GM12878 (cell line): ENCODE measurements around the gene CARD9. TPM values are rescaled to one million over a fixed set of nuclear protein-coding genes. Genes with fewer than 3 reads are reported as not detected.

Source experiments
- ATAC-seq: fragments of 200-7000 bp; cut with Tn5 transposase; 3 replicates; pipeline ENCODE4 v1.9.1; 2020; ENCODE audit warnings: mild to moderate bottlenecking, moderate library complexity
- BruUV-seq: library from RNA; stranded (reverse); fragments of 400-500 nt; replicated peaks from 2 replicates; lab custom pipeline; 2021; lab: Mats Ljungman, UMichigan
- CTCF ChIA-PET: fragments of 300-600 bp; sonication (Branson Sonifier 250); formaldehyde crosslinking; extraction: SDS; loops from one replicate; lab custom pipeline; 2021; ENCODE audit warnings: inconsistent platforms; lab: Yijun Ruan, JAX
- POLR2A ChIA-PET: fragments of 350-600 bp; formaldehyde crosslinking; extraction: SDS; loops from one replicate; lab custom pipeline; 2021; ENCODE audit warnings: inconsistent platforms; lab: Charles Lee
- RAD21 ChIA-PET: fragments of 300-600 bp; sonication (Branson Sonifier 250); formaldehyde crosslinking; loops from one replicate; lab custom pipeline; 2023; ENCODE audit warnings: antibody characterized with exemption; ENCODE audit not compliant: unreplicated experiment; lab: Charles Lee
- SMC1A ChIA-PET: fragments of 300-600 bp; sonication (Branson Sonifier 250); formaldehyde crosslinking; loops from one replicate; lab custom pipeline; 2023; ENCODE audit not compliant: unreplicated experiment, uncharacterized antibody; lab: Charles Lee
- DNase-seq: peaks from one replicate; pipeline ENCODE4 v3.0.0-alpha.2; 2011; ENCODE audit warnings: low read depth, low spot score
- FAIRE-seq: peaks from 3 replicates; lab custom pipeline; 2011; peaks lifted over from hg19 to GRCh38; lab: Jason Lieb, UNC
- H2AFZ ChIP-seq: 2 replicates; pipeline ENCODE4 v1.6.0; 2011; ENCODE audit warnings: low read depth, low read length, control low read depth; ENCODE audit not compliant: control insufficient read depth
- H3K27ac ChIP-seq: 2 replicates; pipeline ENCODE4 v1.5.1; 2011; ENCODE audit warnings: control low read depth; ENCODE audit not compliant: control insufficient read depth, insufficient read depth
- H3K27me3 ChIP-seq, 2 experiments: replicated peaks in 1 of 2; 2 replicates each; pipeline versions ENCODE4 v1.6.0 to v1.6.1; 2011; ENCODE audit warnings: low read length in 1 of 2; ENCODE audit not compliant: control insufficient read depth in 2 of 2, insufficient read depth in 2 of 2
- H3K36me3 ChIP-seq, 2 experiments: 2 replicates each; pipeline ENCODE4 v1.5.1; 2011; ENCODE audit warnings: low read length in 1 of 2; ENCODE audit not compliant: control insufficient read depth in 2 of 2, insufficient read depth in 2 of 2
- H3K4me1 ChIP-seq: 2 replicates; pipeline ENCODE4 v1.6.1; 2011; ENCODE audit warnings: mild to moderate bottlenecking, low read length, moderate library complexity, mixed read lengths; ENCODE audit not compliant: control insufficient read depth, insufficient read depth
- H3K4me2 ChIP-seq: 2 replicates; pipeline ENCODE4 v1.6.0; 2011; ENCODE audit warnings: control low read depth; ENCODE audit not compliant: control insufficient read depth, insufficient read depth
- H3K4me3 ChIP-seq: fragments of 200-600 bp; sonication (generic); 2 replicates; pipeline ENCODE4 v1.5.1; 2016
- H3K79me2 ChIP-seq: 2 replicates; pipeline ENCODE4 v1.6.0; 2011; ENCODE audit warnings: low read length; ENCODE audit not compliant: control insufficient read depth, insufficient read depth
- H3K9ac ChIP-seq: 2 replicates; pipeline ENCODE4 v1.8.0; 2011; ENCODE audit warnings: low read length, control low read depth, mixed read lengths; ENCODE audit not compliant: control insufficient read depth, insufficient read depth
- H3K9me3 ChIP-seq: replicated peaks from 3 replicates; pipeline ENCODE4 v1.5.1; 2011; ENCODE audit warnings: mild to moderate bottlenecking, low read length; ENCODE audit not compliant: control insufficient read depth, insufficient read depth
- H4K20me1 ChIP-seq: 2 replicates; pipeline ENCODE4 v1.6.0; 2011; ENCODE audit not compliant: control insufficient read depth, insufficient read depth
- BHLHE40 ChIP-seq, 2 experiments: fragments of 450-650 bp in 1 of 2; IDR thresholded peaks; 2 replicates each; pipeline ENCODE4 v1.6.1; 2011 to 2017; ENCODE audit warnings: low read depth in 2 of 2, borderline replicate concordance in 1 of 2, improper control_type of control experiment in 1 of 2, low read length in 1 of 2, mild to moderate bottlenecking in 1 of 2
- CUX1 ChIP-seq: IDR thresholded peaks from 2 replicates; pipeline ENCODE4 v1.6.1; 2012; ENCODE audit warnings: improper control_type of control experiment, low read depth, low read length; ENCODE audit not compliant: insufficient replicate concordance
- ELK1 ChIP-seq: IDR thresholded peaks from 2 replicates; pipeline ENCODE4 v1.6.1; 2012; ENCODE audit warnings: low read depth, low read length, improper control_type of control experiment
- HDAC2 ChIP-seq: fragments of 200-600 bp; sonication (generic); IDR thresholded peaks from 2 replicates; pipeline ENCODE4 v1.6.1; 2017
- MEF2B ChIP-seq: fragments of 450-650 bp; IDR thresholded peaks from 2 replicates; pipeline ENCODE4 v1.6.1; 2018; ENCODE audit warnings: mild to moderate bottlenecking, moderate library complexity; ENCODE audit not compliant: partially characterized antibody, poor library complexity, severe bottlenecking
- MTA2 ChIP-seq: fragments of 450-650 bp; IDR thresholded peaks from 2 replicates; pipeline ENCODE4 v1.6.1; 2016; ENCODE audit warnings: low read depth, mild to moderate bottlenecking, moderate library complexity
- SUZ12 ChIP-seq: fragments of 200-600 bp; sonication (generic); IDR thresholded peaks from one replicate; pipeline ENCODE4 v1.6.1; 2018; ENCODE audit warnings: antibody characterized with exemption, mild to moderate bottlenecking; ENCODE audit not compliant: unreplicated experiment
- TBL1XR1 ChIP-seq: IDR thresholded peaks from 2 replicates; pipeline ENCODE4 v1.6.1; 2012; ENCODE audit warnings: low read depth, low read length, improper control_type of control experiment
- TCF12 ChIP-seq: IDR thresholded peaks from 2 replicates; pipeline ENCODE4 v1.6.1; 2011; ENCODE audit warnings: low read depth, mild to moderate bottlenecking, low read length
- YBX1 ChIP-seq: fragments of 450-650 bp; IDR thresholded peaks from 2 replicates; pipeline ENCODE4 v1.6.1; 2016; ENCODE audit warnings: antibody characterized with exemption
- WGBS: methylation state at CpG from one replicate; pipeline ENCODE4 v1.1.6; 2016; ENCODE audit warnings: low lambda C conversion rate; ENCODE audit not compliant: insufficient replicate concordance, insufficient coverage; ENCODE audit errors: missing lambda C conversion rate; 5-methylcytosine and 5-hydroxymethylcytosine counted together
- in situ Hi-C: fragments of 300-500 bp; cut with MboI; formaldehyde crosslinking; loops from 9 replicates; pipeline ENCODE4 v1.14.3; 2018; ENCODE audit warnings: mixed read lengths
- intact Hi-C: fragments of 100-400 bp; cut with micrococcal nuclease; formaldehyde crosslinking; loops from one replicate; pipeline ENCODE4 v1.14.2; 2022; ENCODE audit not compliant: unreplicated experiment
- polyA plus RNA-seq, 11 experiments: library from polyadenylated mRNA; depleted of rRNA in 4 of 11; unstranded in 6 of 11; stranded (reverse) in 5 of 11; fragments of >200 nt; fragmentation: Nextera tagmentation in 4 of 11; fragmentation: Illumina TruSeq in 1 of 11; extraction: Ambion mirVana in 4 of 11; extraction: Trizol in 1 of 11; gene quantifications; 1 replicate in 1 of 11; 2 replicates in 10 of 11; pipeline versions ENCODE4 v1.2.1 to v1.2.3, GENCODE V29; 2011 to 2016; ENCODE audit warnings: inconsistent platforms in 2 of 11, missing spikeins in 2 of 11, low read depth in 1 of 11
- total RNA-seq, 4 experiments: library from RNA; depleted of rRNA in 3 of 4; stranded (reverse); fragments of >200 nt in 3 of 4; fragmentation: Illumina TruSeq in 1 of 4; extraction: Trizol in 1 of 4; gene quantifications; 2 replicates each; pipeline versions ENCODE4 v1.2.1 to v1.2.3, GENCODE V29; 2013 to 2021

CARD9 gene
- total and polyA plus RNA-seq, 10 of the 15 experiments (the other 5 are each of a cell fraction or from before 2014, with no cell fraction given), result 0.11 to 4.9 (median 1.8) TPM; not detected in 1

- intact Hi-C loops, result no loop called here
- H3K4me1 ChIP-seq, result no peaks in the 10 kb centered on the region
- H3K9ac ChIP-seq, result no peak overlapping the region
- H3K9me3 ChIP-seq, result no peaks in the 10 kb centered on the region
- H4K20me1 ChIP-seq, result no peaks in the 10 kb centered on the region
- no peak for FAIRE-seq
- POLR2A ChIA-PET, result no interaction called here
- SMC1A ChIA-PET, result no interaction called here
- no peaks in the 10 kb centered on the region for H3K79me2 ChIP-seq
- in situ Hi-C loops, result no loop called here
- RAD21 ChIA-PET, result no interaction called here
- no peak overlapping the region for H2AFZ ChIP-seq
- DNase-seq, result no peak
- no peak for TF ChIP-seq SUZ12
- no peak for TF ChIP-seq MTA2
- no peak for TF ChIP-seq BHLHE40 (IDR thresholded peaks at IDR 0.05; ENCODE audit: borderline replicate concordance in 1 of 2, low read depth in 2 of 2, low read length in 1 of 2)
- no peak for TF ChIP-seq MEF2B
- no peak for TF ChIP-seq HDAC2
- TF ChIP-seq CUX1, result no peak
- no peak for TF ChIP-seq YBX1
- TF ChIP-seq TCF12, result no peak
- no peak for TF ChIP-seq TBL1XR1
- no peak for TF ChIP-seq ELK1
- CTCF ChIA-PET, result no interaction called here
- ATAC-seq, result no peak
- no peaks in the 10 kb centered on the region for H3K36me3 ChIP-seq
- H3K27ac ChIP-seq, result no peak overlapping the region
- no TSS peak for BruUV-seq
- WGBS, result 50% methylated on average over 20 of the region's 20 CpGs
- H3K27me3 ChIP-seq, result no peaks in the 10 kb centered on the region; a peak in 1 of 4 replicates
- H3K4me2 ChIP-seq, result no peak overlapping the region
- no peak overlapping the region for H3K4me3 ChIP-seq
Measured at GRCh38 chr9:136346927-136347465, 26.5 kb downstream of the CARD9 start.
